Left ventricle myocardium superior (tissue), 1 donor: ENCODE measurements around the gene ENOX1. TPM values are rescaled to one million over a fixed set of nuclear protein-coding genes. Genes with fewer than 3 reads are reported as not detected.
"Not testable (repeated sequence)": the region's sequence is repeated elsewhere in the genome, so short reads cannot be mapped to it uniquely, and the experiment has no call there.

ENCODE experiments used
- ATAC-seq: fragments of 200-7000 bp; cut with Tn5 transposase; one replicate; pipeline ENCODE4 v1.9.1; 2020; ENCODE audit warnings: mild to moderate bottlenecking, moderate library complexity
- DNase-seq: peaks from one replicate; pipeline ENCODE4 v3.0.0-alpha.2; 2020
- intact Hi-C: fragments of 100-400 bp; cut with micrococcal nuclease; formaldehyde crosslinking; loops from one replicate; pipeline ENCODE4 v1.11.0; 2022
- total RNA-seq: library from RNA; stranded (reverse); fragmentation: NEBNext Ultra II Directional; extraction: Animal tissue kit (Norgen Biotek cat#: 25700); gene quantifications from one replicate; pipeline ENCODE4 v1.2.1, GENCODE V29; 2021
- donor health status: DM: no; HTN: yes; CAD: no; lungs with severe emphysema.

Gene ENOX1
- total RNA-seq, 1 donor from 2014 or later, result 6.8 TPM

DNA sequence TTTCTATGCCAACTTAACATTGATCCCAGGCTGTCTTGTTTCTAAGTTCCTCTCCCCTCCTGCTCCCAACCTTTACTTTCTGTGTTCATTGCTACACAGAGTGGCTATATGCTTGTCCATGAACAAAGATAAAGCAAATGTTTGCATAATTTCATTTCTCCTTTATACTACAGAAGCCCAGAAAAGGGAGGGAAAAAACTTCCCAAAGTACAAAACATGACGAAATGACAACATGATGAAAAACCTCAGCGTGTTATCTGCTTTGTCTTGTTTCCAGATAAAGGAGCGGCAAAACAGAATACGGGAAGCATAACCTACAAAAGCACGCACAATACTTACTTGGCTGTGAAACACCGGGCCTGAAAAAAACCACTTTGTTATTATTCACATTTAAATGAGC lies 426.6 kb downstream of the ENOX1 start:
- intact Hi-C loops, result no loop called here
- ATAC-seq, result no peak
- no peak for DNase-seq

DNA sequence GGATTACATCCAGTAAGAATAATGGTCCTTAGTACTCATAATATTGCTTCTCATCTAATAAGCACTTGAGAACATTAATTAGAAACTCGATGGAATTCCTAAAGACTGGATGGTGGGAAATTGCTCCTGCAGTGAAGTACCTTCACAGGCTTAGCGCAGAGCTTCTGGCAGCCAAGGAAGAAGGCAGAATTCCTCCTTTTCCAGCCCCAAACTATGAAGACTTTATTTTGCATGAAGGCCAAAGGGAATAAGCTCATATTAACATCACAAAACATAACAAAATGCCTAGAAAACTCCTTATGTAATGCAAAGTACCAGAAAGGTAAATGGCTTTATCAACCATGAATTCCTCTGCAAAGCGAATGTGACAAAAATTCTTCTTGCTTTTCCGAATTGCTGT lies 427.2 kb downstream of the ENOX1 start:
- DNase-seq, result no peak
- intact Hi-C loops, result no loop called here
- ATAC-seq, result no peak

DNA sequence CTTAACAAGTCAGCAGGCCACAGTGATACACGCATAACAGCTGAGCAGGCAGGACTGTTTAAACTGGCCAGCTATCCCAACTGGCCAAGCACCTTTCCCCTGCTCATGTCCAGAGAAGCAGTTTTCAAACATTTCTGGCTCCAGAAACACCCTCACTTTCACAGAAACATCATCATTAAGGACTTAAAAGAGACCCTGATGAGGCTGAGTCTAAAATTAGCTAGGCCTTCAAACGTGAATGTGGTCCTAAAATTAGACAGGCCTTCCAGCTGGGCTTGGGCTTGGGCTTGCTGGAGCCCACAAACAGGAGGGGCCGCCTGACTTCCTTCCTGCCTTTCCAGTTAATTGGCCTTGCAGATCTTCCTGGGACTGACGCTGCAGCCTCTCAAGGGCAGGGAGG lies 429.2 kb downstream of the ENOX1 start:
- DNase-seq (peak; percentile 44), ATAC-seq (peak; percentile 77)
- intact Hi-C loops, result no loop called here

DNA sequence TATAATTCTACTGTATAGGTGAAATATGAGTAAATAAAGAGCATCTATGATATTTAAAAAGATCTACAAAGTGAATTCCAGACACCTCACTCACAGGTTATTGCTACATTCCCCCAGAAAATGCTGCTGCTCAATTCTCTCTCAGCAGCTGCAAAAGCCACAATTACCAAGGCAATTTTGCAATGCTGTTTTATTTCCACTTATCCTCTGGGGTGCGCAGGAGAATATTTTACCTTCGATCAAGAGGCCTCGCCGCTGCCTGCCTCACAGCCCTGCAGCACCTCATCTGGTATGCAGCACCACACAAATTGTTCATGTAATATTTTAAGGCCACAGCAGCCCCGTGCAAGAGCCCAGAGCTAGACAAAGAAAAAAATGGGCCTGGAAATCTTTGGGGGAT lies 430.2 kb downstream of the ENOX1 start:
- DNase-seq, result no peak
- intact Hi-C loops, result no loop called here

DNA sequence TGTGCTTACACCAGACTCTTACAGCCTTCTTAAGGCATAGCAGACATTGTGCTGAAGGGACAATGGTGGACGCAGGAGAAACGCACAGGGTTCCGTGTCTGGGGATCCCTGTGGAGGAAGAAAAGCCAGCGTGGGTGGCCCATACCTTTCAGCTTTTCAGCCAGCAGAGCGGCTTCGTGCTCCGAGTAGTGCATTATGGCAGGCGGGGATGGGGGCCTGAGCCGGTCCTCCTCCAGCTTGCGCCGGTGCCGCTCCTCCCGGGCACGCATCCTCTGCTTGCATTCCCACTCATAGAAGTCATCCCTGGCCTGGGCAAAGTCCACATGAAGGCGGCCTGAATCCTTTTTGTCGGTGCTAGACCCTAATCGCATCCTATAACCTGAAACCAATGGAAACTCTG lies 431.0 kb downstream of the ENOX1 start:
- DNase-seq (no peak), ATAC-seq (no peak)
- intact Hi-C loops, result no loop called here

More for the DNA sequence above, 430.2 kb downstream of the ENOX1 start:
- no peak for ATAC-seq

DNA sequence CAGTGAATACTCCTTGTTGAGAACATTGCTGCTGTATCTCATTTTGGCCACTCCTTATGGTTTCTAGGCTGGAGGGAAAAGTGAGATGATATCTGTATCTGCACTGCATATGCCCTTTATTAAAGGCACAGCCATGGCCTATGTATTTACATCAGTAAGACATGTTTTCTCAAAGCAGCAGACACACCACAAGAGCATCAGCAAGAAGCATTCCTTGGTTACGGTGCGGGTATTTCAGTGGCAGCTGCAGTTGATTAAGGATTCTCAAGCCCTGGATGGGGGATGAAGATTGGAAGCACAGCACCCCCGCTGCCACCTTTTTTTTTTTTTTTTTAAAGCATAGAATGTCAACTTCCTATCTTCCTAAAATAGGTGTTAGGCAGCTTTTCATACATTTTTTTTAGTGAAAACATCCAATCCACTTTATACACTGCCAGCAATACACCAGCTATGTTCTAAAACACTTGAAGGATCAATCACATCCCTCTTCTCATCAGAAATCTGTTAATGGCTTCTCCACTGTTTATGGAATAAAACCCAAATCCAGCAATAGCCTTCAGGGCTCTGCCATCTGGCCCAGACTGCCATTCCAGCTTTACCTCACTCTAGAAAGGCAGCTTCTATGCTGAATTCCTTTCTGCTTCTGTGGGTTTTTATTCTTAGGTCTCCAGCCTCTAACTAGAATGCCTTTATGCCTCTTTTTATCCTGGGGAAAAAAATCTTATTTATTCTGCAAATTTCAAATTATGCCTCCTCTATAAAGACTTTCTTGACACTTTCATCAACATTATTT lies 432.4 kb downstream of the ENOX1 start:
- DNase-seq, result no peak
- ATAC-seq, result no peak
- intact Hi-C loops, result no loop called here

DNA sequence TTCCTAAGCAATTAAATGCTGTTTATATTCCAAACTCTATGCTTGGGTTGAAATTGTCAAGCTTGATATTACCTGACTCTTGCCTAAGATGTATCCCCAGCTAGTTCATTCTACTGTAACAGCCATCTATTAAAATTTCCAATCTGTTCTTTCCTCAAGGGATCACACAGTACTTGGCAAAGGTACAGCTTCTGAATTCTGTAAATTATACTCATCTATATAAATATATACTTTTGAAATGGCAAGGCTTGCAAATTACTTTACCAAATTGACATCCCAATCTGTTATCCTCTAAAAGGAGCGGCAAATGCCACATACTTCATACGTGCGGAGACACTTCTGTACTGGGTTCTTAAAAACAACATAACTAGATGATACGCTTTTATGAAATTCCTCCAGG lies 433.1 kb downstream of the ENOX1 start:
- DNase-seq, result no peak
- intact Hi-C loops, result no loop called here
- no peak for ATAC-seq

DNA sequence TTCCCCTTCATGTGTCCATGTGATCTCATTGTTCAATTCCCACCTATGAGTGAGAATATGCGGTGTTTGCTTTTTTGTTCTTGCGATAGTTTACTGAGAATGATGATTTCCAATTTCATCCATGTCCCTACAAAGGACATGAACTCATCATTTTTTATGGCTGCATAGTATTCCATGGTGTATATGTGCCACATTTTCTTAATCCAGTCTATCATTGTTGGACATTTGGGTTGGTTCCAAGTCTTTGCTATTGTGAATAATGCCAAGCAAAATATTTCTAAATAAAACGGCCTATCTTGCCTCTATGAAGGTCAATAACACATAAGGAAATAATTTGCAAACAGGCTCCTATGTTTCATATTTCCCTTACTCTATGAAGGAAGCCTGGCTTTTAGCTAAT lies 435.2 kb downstream of the ENOX1 start:
- intact Hi-C loops, ATAC-seq, DNase-seq: not testable (repeated sequence)

DNA sequence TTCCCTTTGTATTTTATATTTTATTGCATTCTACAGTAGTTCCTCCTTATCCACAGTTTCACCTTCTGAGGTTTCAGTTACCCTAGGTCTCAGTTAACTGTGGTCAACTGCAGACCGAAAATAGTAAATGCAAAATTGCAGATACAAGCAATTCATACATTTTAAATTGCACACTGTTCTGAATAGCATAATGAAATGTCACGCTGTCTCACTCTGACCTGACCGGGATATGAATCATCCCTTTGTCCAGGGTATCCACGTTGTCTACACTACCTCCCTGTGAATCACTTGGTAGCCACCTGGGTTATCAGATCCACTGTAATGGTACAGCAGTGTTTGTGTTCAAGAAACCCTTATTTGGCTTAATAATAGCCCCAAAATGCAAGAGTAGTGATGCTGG lies 438.4 kb downstream of the ENOX1 start:
- intact Hi-C loops, result no loop called here
- ATAC-seq, result no peak
- no peak for DNase-seq

DNA sequence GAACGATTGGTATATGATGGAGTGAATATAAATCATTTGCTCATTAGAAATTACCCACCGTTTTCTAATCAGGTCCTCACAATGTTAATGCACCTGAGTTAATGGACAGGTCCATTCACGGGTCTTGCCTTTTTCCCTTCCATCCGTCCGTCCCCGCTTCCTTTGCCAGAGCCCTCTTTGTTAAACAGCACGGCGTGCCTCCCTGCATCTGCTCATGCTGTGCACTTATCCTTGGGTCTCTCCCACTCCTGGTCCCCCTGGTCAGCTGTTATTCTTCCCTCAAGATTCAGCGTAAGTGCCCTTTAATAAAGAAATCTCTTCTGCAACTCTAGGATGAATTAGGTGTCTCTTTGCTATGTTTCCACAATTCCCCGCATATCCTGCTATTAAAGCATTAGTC lies 438.9 kb downstream of the ENOX1 start:
- ATAC-seq (no peak), DNase-seq (no peak)
- intact Hi-C loops, result no loop called here

DNA sequence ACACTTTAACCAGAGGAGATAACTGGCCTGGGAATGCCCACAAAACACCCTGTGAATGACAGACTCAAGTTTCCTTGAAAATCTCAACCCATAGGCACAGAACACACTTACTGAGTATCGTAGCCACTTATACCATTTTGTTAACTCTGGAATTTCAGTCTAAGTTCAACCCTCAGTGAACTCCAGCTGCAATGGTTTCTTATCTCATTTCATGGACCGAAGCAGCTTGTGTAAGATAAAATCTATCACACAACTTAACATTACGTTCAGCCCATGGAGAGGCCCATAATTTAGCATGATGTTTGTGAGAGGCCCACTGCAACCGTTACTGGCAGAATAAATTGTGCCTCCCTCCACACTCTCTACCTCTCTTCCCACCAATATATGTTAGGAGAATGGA lies 440.3 kb downstream of the ENOX1 start:
- intact Hi-C loops, result no loop called here
- DNase-seq (no peak), ATAC-seq (no peak)

DNA sequence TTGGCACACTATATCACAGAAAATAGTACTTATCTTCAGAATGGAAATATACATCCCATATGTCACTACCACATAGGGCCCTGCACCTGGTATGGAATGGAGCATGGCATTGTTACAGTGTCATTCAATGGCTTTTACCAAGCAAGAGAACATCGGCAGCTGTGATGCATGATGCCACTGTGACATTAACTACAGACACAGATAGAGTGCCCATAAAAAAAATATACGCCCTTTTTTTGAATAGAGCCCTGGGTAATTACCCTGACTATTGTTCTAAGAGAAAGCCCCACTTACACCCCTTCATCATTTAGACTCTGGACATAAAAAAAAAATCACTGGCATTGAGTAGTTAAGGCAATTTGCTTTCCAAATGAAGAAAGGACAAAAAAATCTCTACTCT lies 443.1 kb downstream of the ENOX1 start:
- intact Hi-C loops, result no loop called here
- ATAC-seq, result no peak
- no peak for DNase-seq

DNA sequence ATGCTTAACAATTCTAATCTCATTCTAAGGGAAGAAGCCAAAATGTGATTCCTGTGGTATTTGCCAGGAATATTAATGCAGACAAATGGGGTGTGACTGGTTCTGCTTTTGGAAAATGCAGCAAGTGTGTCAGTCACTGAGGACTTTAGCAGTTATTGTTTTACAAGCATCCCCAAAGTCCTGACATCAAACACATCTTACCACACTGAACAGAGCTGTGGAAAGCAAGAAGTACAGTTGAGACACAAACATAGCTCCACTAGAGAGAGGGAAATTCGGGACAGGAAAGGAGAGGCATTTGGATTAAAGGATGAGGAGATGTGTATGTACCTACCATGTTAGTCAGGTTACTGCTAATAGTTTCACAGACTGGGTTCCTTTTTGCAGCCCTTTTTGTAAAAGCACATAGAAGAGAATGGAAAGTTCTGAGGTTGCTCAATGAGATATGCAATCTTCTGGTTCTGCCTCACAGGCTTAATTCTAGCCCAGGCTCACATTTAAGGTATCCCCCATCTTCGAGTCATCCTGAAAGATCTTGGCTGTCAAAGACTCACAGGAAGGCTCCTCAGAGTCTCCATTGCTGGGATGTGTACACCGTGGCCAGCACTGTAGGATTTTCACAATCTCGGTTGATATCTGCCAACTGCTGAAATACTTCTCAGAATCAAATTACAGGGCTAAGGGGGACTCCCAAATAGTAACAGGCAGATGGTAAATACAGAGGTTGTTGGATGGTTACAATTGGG lies 446.8 kb downstream of the ENOX1 start:
- intact Hi-C loops, result no loop called here
- DNase-seq (no peak), ATAC-seq (no peak)

DNA sequence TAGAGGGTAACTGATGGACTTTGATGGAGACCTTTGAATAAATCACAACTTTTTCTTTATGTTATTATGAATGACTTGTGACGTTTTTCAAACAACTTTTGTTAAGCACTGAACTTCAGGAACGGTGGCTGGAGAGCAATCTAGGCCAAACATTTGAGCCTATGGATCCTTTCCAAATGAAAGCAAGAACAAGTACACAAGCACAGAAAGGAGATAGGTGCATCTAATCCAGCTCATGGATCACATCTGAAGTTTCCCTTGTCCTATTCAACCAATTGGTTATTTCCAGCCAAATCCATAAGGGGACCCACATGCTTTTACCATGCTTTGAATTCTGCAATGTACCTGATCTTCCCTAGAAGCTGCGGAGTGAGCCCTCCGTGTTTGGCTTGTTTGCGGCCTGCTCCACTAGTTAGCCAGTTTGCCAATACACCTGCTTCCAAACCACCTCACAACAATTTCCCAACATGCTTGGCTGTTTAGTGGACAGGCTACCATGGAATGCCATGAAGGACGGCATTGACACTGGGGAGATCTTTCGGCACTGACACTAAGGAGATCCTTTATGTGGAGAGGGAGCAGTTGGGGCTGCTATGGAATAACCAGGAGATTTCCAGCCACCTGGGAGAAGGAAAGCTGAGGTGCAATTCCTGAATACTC lies 447.5 kb downstream of the ENOX1 start:
- intact Hi-C loops, result no loop called here
- DNase-seq (no peak), ATAC-seq (no peak)

DNA sequence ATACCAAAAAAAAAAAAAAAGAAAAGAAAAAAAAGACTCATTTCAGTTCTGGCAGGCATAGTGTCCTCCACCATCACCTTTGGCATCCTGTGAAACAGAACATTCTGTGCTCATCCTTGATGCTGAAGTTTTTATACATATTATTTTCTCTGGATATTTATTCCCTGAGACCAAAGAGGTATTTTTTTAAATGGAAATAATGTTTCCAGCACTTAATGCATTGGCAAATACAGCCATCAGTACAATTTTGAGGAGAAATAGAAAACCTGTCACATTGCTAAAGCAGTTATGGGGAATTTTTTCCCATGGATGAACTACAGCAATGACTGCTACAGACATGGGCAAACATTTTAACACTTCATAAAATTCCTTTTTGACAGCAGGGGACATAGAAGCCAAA lies 451.0 kb downstream of the ENOX1 start:
- intact Hi-C loops, result no loop called here
- DNase-seq, result no peak
- no peak for ATAC-seq

DNA sequence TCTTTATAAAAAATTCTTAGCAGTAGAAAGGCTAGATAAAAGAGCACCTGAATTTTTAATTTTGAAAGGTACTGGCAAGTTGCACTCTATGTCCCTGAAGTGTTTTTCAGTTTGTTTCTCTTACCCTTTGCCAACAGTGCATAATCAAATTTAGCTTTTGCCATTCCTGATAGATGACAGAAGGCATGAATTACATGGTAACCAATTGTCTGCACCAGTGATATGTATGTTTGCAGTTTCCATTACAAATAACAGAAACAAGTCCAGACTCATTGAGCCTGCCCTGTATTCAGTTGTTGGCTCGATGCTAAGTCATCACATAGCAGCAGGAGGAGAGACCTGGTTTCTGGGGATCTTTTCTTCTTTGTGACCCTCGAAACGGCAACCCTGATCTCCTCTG lies 453.6 kb downstream of the ENOX1 start:
- DNase-seq (no peak), ATAC-seq (no peak)
- intact Hi-C loops, result no loop called here

DNA sequence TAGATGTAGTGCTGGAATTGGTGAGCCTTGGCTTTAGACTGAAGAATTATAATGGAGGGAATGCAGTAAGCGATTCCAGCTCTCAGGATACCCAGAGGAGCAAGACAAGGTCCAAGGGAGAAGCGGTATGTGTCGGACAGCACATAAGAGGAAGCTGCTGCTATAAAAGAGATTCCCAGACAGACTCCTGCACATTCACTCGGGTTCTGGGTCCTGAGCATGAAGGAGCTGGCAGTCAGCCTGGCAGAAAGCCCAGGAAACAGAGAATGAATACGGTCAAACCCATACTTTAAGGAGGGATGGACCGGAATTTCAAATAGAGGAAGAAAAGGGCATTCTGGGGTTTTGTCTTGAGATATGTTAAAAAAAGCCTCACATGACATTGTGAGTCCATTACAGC lies 455.1 kb downstream of the ENOX1 start:
- intact Hi-C loops, result no loop called here
- ATAC-seq (no peak), DNase-seq (no peak)

DNA sequence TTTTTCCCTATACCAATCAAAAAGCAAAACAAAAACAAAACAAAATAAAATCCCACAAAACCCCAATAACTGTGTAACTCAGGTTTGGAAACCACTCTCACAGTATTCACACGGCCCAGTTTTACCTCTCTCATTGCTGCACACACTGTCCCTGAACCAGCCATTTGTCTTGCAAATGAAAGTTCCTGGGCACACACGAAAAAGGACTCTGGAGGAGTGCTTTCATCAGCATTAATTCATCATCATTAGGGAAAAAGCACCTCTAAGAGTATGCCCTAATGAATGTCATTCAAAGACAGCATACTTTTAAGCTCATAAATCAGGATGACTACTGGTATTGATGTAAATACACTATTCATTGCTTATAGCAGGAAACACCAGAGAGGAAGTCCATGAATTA lies 457.1 kb downstream of the ENOX1 start:
- intact Hi-C loops, result no loop called here
- ATAC-seq (no peak), DNase-seq (no peak)

DNA sequence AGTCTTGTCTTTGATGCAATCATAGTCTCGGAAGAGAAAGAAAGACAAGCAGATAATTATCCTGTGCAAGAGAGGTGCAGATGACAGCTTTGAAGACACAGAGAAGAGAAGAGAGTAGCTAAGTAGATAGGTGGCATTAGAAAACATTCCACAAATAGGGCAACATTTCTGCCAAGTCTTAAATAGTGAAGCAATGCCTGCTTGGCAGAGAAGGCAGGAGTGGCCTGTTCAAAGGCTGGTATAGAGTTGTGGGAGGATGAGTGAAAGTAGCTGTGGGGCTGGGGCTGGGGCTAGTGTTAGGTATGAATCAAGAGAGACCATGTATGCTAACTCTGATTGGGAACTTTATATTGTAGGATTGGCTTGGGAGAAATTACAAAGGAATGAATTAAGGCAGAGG lies 457.9 kb downstream of the ENOX1 start:
- intact Hi-C loops, result no loop called here
- ATAC-seq (peak; percentile 38), DNase-seq (no peak)

DNA sequence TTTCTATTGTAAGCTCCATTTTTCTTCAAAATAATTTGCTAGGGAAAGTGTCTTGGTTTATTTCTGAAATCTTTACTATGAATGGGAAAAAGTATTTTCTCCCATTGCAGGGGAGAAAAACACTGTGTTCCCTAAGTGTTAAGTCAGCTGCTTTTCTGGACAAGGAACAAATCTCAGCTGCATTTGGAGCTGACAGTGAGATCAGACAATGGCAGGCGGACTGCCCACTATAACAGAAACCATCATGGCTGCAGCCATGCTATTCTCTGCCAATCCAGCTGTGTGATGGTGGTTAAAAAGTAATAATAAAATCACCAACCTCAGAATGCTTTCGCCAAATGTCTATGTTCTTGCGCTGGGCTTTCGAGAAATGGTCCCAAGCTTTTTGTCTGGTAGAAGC lies 460.7 kb downstream of the ENOX1 start:
- DNase-seq (no peak), ATAC-seq (peak; percentile 73)
- intact Hi-C loops, result no loop called here
